Neural progenitor cell (in vitro differentiated cells): ENCODE results near the gene NAPG. TPM values are rescaled to one million over a fixed set of nuclear protein-coding genes. Genes with fewer than 3 reads are reported as not detected.

Experiments used
- DNase-seq: peaks from one replicate; pipeline ENCODE4 v3.0.0-alpha.2; 2016; ENCODE audit warnings: low spot score
- H2AFZ ChIP-seq: fragments of 200-600 bp; sonication (generic); replicated peaks from 2 replicates; pipeline ENCODE4 v1.6.1; 2016; ENCODE audit warnings: antibody characterized with exemption
- H3F3A ChIP-seq: fragments of 200-600 bp; sonication (generic); 2 replicates; pipeline ENCODE4 v1.6.1; 2016; ENCODE audit warnings: antibody characterized with exemption, low read depth
- H3K27ac ChIP-seq: fragments of 200-600 bp; sonication (generic); 2 replicates; pipeline ENCODE4 v1.5.1; 2016; ENCODE audit warnings: mild to moderate bottlenecking
- H3K27me3 ChIP-seq: fragments of 200-600 bp; sonication (generic); 2 replicates; pipeline ENCODE4 v1.6.1; 2016; ENCODE audit warnings: mild to moderate bottlenecking, moderate library complexity
- H3K36me3 ChIP-seq: fragments of 200-600 bp; sonication (generic); 2 replicates; pipeline ENCODE4 v1.5.1; 2016
- H3K4me1 ChIP-seq: fragments of 200-600 bp; sonication (generic); 2 replicates; pipeline ENCODE4 v1.6.1; 2016; ENCODE audit warnings: mixed run types
- H3K4me2 ChIP-seq: fragments of 200-600 bp; sonication (generic); 2 replicates; pipeline ENCODE4 v1.6.1; 2016
- H3K4me3 ChIP-seq: fragments of 200-600 bp; sonication (generic); 2 replicates; pipeline ENCODE4 v1.5.1; 2016
- H3K79me2 ChIP-seq: fragments of 200-600 bp; sonication (generic); 2 replicates; pipeline ENCODE4 v1.6.1; 2016; ENCODE audit warnings: low read depth
- H3K9ac ChIP-seq: fragments of 200-600 bp; sonication (generic); 2 replicates; pipeline ENCODE4 v1.6.1; 2016
- H3K9me3 ChIP-seq: fragments of 200-600 bp; sonication (generic); 2 replicates; pipeline ENCODE4 v1.5.1; 2016; ENCODE audit warnings: low read depth
- H4K20me1 ChIP-seq: fragments of 200-600 bp; sonication (generic); 2 replicates; pipeline ENCODE4 v1.6.1; 2016; ENCODE audit warnings: low read depth
- H3K27ac Mint-ChIP-seq: 3 replicates; pipeline ENCODE4 v1.8.0; 2021; ENCODE audit warnings: mixed read lengths
- H3K27me3 Mint-ChIP-seq: 2 replicates; pipeline ENCODE4 v1.8.0; 2022; ENCODE audit warnings: low read depth, mild to moderate bottlenecking, inconsistent platforms, moderate library complexity, mixed read lengths; ENCODE audit not compliant: insufficient read depth
- H3K36me3 Mint-ChIP-seq: 3 replicates; pipeline ENCODE4 v1.8.0; 2021; ENCODE audit warnings: mixed read lengths
- H3K4me1 Mint-ChIP-seq: 3 replicates; pipeline ENCODE4 v1.8.0; 2021; ENCODE audit warnings: mixed read lengths
- H3K4me3 Mint-ChIP-seq: 3 replicates; pipeline ENCODE4 v1.8.0; 2021; ENCODE audit warnings: mild to moderate bottlenecking, moderate library complexity, mixed read lengths
- H3K9me3 Mint-ChIP-seq: 3 replicates; pipeline ENCODE4 v1.8.0; 2020; ENCODE audit warnings: mixed read lengths
- EZH2 ChIP-seq: fragments of 200-600 bp; sonication (generic); IDR thresholded peaks from 2 replicates; pipeline ENCODE4 v1.6.1; 2017; ENCODE audit warnings: antibody characterized with exemption, mild to moderate bottlenecking, moderate library complexity
- EZH2phosphoT487 ChIP-seq: fragments of 200-600 bp; sonication (generic); IDR thresholded peaks from 2 replicates; pipeline ENCODE4 v1.6.1; 2017; ENCODE audit warnings: antibody characterized with exemption
- total RNA-seq: library from RNA; depleted of rRNA; stranded (reverse); fragments of >200 nt; gene quantifications from 2 replicates; pipeline ENCODE4 v1.2.3, GENCODE V29; 2015; ENCODE audit warnings: low replicate concordance
- TF ChIP-seq, protein P1 (sequence below): fragments of 200-600 bp; sonication (generic); IDR thresholded peaks from 2 replicates; pipeline ENCODE4 v1.5.1; 2017; ENCODE audit warnings: antibody characterized with exemption, mild to moderate bottlenecking

The NAPG gene
- total RNA-seq, 1 donor from 2014 or later: 56.6 TPM

DNA sequence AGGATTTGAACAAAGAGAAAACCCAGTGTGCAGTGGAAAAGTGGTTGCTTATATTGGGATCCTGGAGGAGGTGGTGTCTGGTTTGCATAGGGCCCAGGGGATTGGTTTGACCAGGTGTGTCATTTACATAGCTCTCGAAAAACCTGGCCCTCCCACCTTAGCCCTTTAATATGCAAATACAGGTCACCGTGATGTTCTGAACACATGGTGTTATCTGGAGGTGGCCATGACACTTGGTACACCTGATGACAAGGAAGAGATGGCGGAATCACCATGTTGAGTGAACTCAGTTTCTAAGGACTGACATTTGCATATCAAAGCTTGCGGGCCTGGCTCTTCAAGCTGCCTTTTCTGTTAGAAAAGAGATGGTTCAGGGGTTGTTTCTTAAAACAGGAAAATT, 2.3 kb upstream of the NAPG start:
- H3K9me3 Mint-ChIP-seq: no peaks in the 10 kb centered on the region
- peaks cover 6% of the 10 kb centered on the region for H4K20me1 ChIP-seq
- H3K27me3 Mint-ChIP-seq: peaks cover 3% of the 10 kb centered on the region
- H3K36me3 ChIP-seq: no peaks in the 10 kb centered on the region
- no peak overlapping the region for H3K27ac ChIP-seq
- H3K27me3 ChIP-seq: peaks cover 5% of the 10 kb centered on the region
- no peak overlapping the region for H3K9ac ChIP-seq
- no peak overlapping the region for H3K4me2 ChIP-seq
- no peak overlapping the region for H2AFZ ChIP-seq
- H3K4me3 ChIP-seq: no peak overlapping the region
- H3K4me1 Mint-ChIP-seq: peaks cover 44% of the 10 kb centered on the region
- no peak overlapping the region for H3K4me3 Mint-ChIP-seq
- no peak overlapping the region for H3K27ac Mint-ChIP-seq
- H3K79me2 ChIP-seq: peaks cover 23% of the 10 kb centered on the region
- no peak for TF ChIP-seq EZH2phosphoT487
- TF ChIP-seq EZH2: no peak
- TF ChIP-seq, protein P1, sequence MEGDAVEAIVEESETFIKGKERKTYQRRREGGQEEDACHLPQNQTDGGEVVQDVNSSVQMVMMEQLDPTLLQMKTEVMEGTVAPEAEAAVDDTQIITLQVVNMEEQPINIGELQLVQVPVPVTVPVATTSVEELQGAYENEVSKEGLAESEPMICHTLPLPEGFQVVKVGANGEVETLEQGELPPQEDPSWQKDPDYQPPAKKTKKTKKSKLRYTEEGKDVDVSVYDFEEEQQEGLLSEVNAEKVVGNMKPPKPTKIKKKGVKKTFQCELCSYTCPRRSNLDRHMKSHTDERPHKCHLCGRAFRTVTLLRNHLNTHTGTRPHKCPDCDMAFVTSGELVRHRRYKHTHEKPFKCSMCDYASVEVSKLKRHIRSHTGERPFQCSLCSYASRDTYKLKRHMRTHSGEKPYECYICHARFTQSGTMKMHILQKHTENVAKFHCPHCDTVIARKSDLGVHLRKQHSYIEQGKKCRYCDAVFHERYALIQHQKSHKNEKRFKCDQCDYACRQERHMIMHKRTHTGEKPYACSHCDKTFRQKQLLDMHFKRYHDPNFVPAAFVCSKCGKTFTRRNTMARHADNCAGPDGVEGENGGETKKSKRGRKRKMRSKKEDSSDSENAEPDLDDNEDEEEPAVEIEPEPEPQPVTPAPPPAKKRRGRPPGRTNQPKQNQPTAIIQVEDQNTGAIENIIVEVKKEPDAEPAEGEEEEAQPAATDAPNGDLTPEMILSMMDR: no peak
- peaks cover 5% of the 10 kb centered on the region for H3K4me1 ChIP-seq
- H3F3A ChIP-seq: peaks cover 9% of the 10 kb centered on the region
- no peak for DNase-seq
- H3K9me3 ChIP-seq: no peaks in the 10 kb centered on the region
- peaks cover 3% of the 10 kb centered on the region for H3K36me3 Mint-ChIP-seq

DNA sequence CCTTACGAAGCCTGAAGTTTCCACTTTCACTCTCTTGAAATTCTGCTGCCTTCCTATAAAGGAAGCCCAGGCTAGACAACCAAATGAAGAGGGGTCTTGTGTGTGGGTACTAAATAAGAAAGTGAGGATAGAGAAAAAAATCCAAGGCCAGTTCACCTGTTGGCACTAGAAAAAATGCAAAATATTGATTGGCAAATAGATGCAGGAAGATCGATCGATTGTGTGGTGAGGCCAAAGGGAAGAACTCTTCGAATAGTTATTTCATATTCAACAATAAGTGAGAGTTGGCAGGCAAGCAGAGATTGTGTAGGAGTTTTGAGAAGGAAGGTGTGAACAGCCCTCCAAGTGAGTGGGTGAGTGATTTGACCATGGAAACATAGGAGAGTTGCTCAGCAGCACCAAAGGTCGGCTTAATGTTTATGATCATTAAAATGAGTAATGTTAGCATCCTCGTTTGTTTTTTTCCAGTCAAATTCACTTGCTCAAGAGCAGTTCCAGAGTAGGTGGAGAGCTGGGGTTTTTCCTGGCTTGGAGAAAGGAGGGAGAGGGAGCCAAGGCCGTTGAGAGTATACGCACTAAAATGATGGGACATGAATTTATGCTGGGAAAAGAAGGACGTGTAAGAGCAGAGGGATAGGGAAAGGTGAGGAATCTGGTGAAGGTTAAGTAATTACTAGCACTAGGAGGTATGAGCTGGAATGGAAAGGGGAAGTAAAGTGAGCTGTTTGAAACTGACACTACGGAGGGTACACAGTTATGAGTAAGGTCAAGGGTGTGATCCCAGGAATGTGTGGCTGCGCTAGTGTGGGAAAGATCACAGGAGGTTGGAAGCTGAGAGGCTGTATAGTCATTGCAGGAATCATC, 1.1 kb upstream of the NAPG start:
- H3K4me3 ChIP-seq: no peak overlapping the region
- H3K36me3 Mint-ChIP-seq: peaks cover 3% of the 10 kb centered on the region

GRCh38 chr18:10525371-10525691, 496 bp upstream of the NAPG start:
- peaks cover 3% of the 10 kb centered on the region for H3K27me3 Mint-ChIP-seq
- no peak for DNase-seq
- Histone ChIP-seq H3F3A (peaks cover 9% of the 10 kb centered on the region), H3K9ac (no peak overlapping the region), H3K4me1 (peaks cover 5% of the 10 kb centered on the region), H3K4me2 (peak overlapping the region; percentile 86), H3K79me2 (peaks cover 41% of the 10 kb centered on the region), H3K27me3 (peaks cover 5% of the 10 kb centered on the region), H4K20me1 (peaks cover 22% of the 10 kb centered on the region), H3K4me3 (peak overlapping the region; percentile 84), H3K36me3 (no peaks in the 10 kb centered on the region), H2AFZ (peak overlapping the region; percentile 74), H3K27ac (no peak overlapping the region), H3K9me3 (no peaks in the 10 kb centered on the region)
- TF ChIP-seq EZH2: no peak
- peaks cover 3% of the 10 kb centered on the region for H3K36me3 Mint-ChIP-seq
- no peak overlapping the region for H3K27ac Mint-ChIP-seq
- no peaks in the 10 kb centered on the region for H3K9me3 Mint-ChIP-seq
- H3K4me3 Mint-ChIP-seq: peak overlapping the region; percentile 97
- H3K4me1 Mint-ChIP-seq: peaks cover 36% of the 10 kb centered on the region

More for the DNA sequence above, 1.1 kb upstream of the NAPG start:
- Mint-ChIP-seq H3K27ac (no peak overlapping the region), H3K4me3 (peak overlapping the region; percentile 97), H3K27me3 (peaks cover 3% of the 10 kb centered on the region), H3K9me3 (no peaks in the 10 kb centered on the region), H3K4me1 (peaks cover 36% of the 10 kb centered on the region)
- Histone ChIP-seq H3K27me3 (peaks cover 5% of the 10 kb centered on the region), H3K4me1 (peaks cover 5% of the 10 kb centered on the region), H3K79me2 (peaks cover 35% of the 10 kb centered on the region), H3F3A (peaks cover 9% of the 10 kb centered on the region), H4K20me1 (peaks cover 17% of the 10 kb centered on the region), H3K36me3 (no peaks in the 10 kb centered on the region), H3K4me2 (no peak overlapping the region), H3K9ac (no peak overlapping the region), H3K27ac (no peak overlapping the region), H2AFZ (peak overlapping the region; percentile 74), H3K9me3 (no peaks in the 10 kb centered on the region)
- DNase-seq: no peak
- TF ChIP-seq EZH2: no peak

GRCh38 chr18:10526561-10526949, 728 bp downstream of the NAPG start:
- Histone ChIP-seq H3K27ac (peak overlapping the region; percentile 96), H3F3A (peaks cover 9% of the 10 kb centered on the region), H3K79me2 (peaks cover 53% of the 10 kb centered on the region), H3K36me3 (no peaks in the 10 kb centered on the region), H3K9me3 (no peaks in the 10 kb centered on the region), H3K4me1 (peaks cover 5% of the 10 kb centered on the region), H3K4me2 (peak overlapping the region; percentile 86), H3K27me3 (peaks cover 4% of the 10 kb centered on the region), H2AFZ (peak overlapping the region; percentile 74), H3K4me3 (peak overlapping the region; percentile 84), H3K9ac (peak overlapping the region; percentile 67), H4K20me1 (peaks cover 28% of the 10 kb centered on the region)
- no peaks in the 10 kb centered on the region for H3K9me3 Mint-ChIP-seq
- peak overlapping the region; percentile 38 for H3K27ac Mint-ChIP-seq
- no peak for DNase-seq
- H3K36me3 Mint-ChIP-seq: peaks cover 3% of the 10 kb centered on the region
- H3K4me3 Mint-ChIP-seq: peak overlapping the region; percentile 97
- TF ChIP-seq, protein P1: no peak
- TF ChIP-seq EZH2: no peak
- TF ChIP-seq EZH2phosphoT487: no peak
- H3K27me3 Mint-ChIP-seq: peaks cover 3% of the 10 kb centered on the region
- H3K4me1 Mint-ChIP-seq: peaks cover 36% of the 10 kb centered on the region
